Activated B cell treated with CpG ODN at 0.5 μM for 24 hours (primary cell): Measurements from ENCODE around the gene TCL1A. TPM values are rescaled to one million over a fixed set of nuclear protein-coding genes. Genes with fewer than 3 reads are reported as not detected.

Experiments
- ATAC-seq: fragments of 200-7000 bp; cut with Tn5 transposase; one replicate; pipeline ENCODE4 v1.10.0; 2021; ENCODE audit warnings: low read depth, mild to moderate bottlenecking, moderate library complexity
- CTCF ChIA-PET: fragments of 350-600 bp; sonication (Branson Sonifier 250); formaldehyde crosslinking; loops from one replicate; lab custom pipeline; 2021; ENCODE audit warnings: antibody characterized with exemption; lab: Charles Lee
- POLR2A ChIA-PET: fragments of 350-600 bp; sonication (Branson Sonifier 250); formaldehyde crosslinking; loops from one replicate; lab custom pipeline; 2021; ENCODE audit warnings: antibody characterized with exemption; lab: Charles Lee
- DNase-seq: peaks from one replicate; pipeline ENCODE4 v3.0.0; 2022
- H3K27ac Mint-ChIP-seq: one replicate; pipeline ENCODE4 v1.8.0; 2020; ENCODE audit warnings: mixed read lengths
- H3K27me3 Mint-ChIP-seq: one replicate; pipeline ENCODE4 v1.8.0; 2021; ENCODE audit warnings: mixed read lengths
- H3K36me3 Mint-ChIP-seq: one replicate; pipeline ENCODE4 v1.8.0; 2021; ENCODE audit warnings: low read depth, mixed read lengths
- H3K4me1 Mint-ChIP-seq: one replicate; pipeline ENCODE4 v1.8.0; 2021; ENCODE audit warnings: mixed read lengths
- H3K4me3 Mint-ChIP-seq: one replicate; pipeline ENCODE4 v1.8.0; 2020; ENCODE audit warnings: mild to moderate bottlenecking, mixed read lengths
- H3K9me3 Mint-ChIP-seq: one replicate; pipeline ENCODE4 v1.8.0; 2020; ENCODE audit warnings: mixed read lengths
- CTCF ChIP-seq: fragments of 200-600 bp; IDR thresholded peaks from one replicate; pipeline ENCODE4 v1.8.0; 2022; ENCODE audit warnings: antibody characterized with exemption, mild to moderate bottlenecking
- intact Hi-C: fragments of 100-400 bp; cut with micrococcal nuclease; formaldehyde crosslinking; loops from one replicate; pipeline ENCODE4 v1.15.1; 2024
- total RNA-seq: library from RNA; stranded (reverse); gene quantifications from 2 replicates; pipeline ENCODE4 v1.2.3, GENCODE V29; 2022

The TCL1A gene
- total RNA-seq, 1 donor from 2014 or later, result 234 TPM

GRCh38 chr14:95691591-95691990 lies 22.3 kb downstream of the TCL1A start:
- no peaks in the 10 kb centered on the region for H3K9me3 Mint-ChIP-seq
- intact Hi-C loops, result loop anchor here (10.0 kb wide), 1 partner anchor 367 kb away; no protein-coding TSS in a partner anchor
- CTCF ChIA-PET, result no interaction called here
- peaks cover 1% of the 10 kb centered on the region for H3K36me3 Mint-ChIP-seq
- no peak overlapping the region for H3K4me3 Mint-ChIP-seq
- peak overlapping the region; percentile 81 for H3K27ac Mint-ChIP-seq
- TF ChIP-seq CTCF, result no peak
- POLR2A ChIA-PET, result no interaction called here
- DNase-seq (no peak), ATAC-seq (no peak)
- peaks cover 69% of the 10 kb centered on the region for H3K4me1 Mint-ChIP-seq
- H3K27me3 Mint-ChIP-seq, result peaks cover 15% of the 10 kb centered on the region

- ChIA-PET CTCF (no interaction called here), POLR2A (no interaction called here)
- intact Hi-C loops, result loop anchor here (10.0 kb wide), 1 partner anchor 366 kb away; no protein-coding TSS in a partner anchor
- Mint-ChIP-seq H3K4me1 (peaks cover 62% of the 10 kb centered on the region), H3K27ac (peak overlapping the region; percentile 26), H3K36me3 (peaks cover 1% of the 10 kb centered on the region), H3K27me3 (peaks cover 16% of the 10 kb centered on the region), H3K9me3 (no peaks in the 10 kb centered on the region), H3K4me3 (no peak overlapping the region)
- DNase-seq (no peak), ATAC-seq (no peak)
- TF ChIP-seq CTCF, result no peak
Observed at GRCh38 chr14:95690815-95691214, 23.1 kb downstream of the TCL1A start.

GRCh38 chr14:95689441-95689840 lies 24.5 kb downstream of the TCL1A start:
- no peak overlapping the region for H3K4me3 Mint-ChIP-seq
- ATAC-seq (no peak), DNase-seq (no peak)
- ChIA-PET CTCF (interaction anchor here (1.2 to 1.5 kb wide), 2 partner anchors 85 to 129 kb away, joined by 3 to 5 read pairs; no protein-coding TSS in a partner anchor), POLR2A (interaction anchor here (0.7 kb wide), 2 partner anchors 9 to 47 kb away, joined by 3 to 4 read pairs; no protein-coding TSS in a partner anchor)
- no peak overlapping the region for H3K27ac Mint-ChIP-seq
- TF ChIP-seq CTCF, result no peak
- H3K36me3 Mint-ChIP-seq, result peaks cover 1% of the 10 kb centered on the region
- no peaks in the 10 kb centered on the region for H3K9me3 Mint-ChIP-seq
- H3K27me3 Mint-ChIP-seq, result peaks cover 25% of the 10 kb centered on the region
- peaks cover 62% of the 10 kb centered on the region for H3K4me1 Mint-ChIP-seq
- intact Hi-C loops, result no loop called here

DNA sequence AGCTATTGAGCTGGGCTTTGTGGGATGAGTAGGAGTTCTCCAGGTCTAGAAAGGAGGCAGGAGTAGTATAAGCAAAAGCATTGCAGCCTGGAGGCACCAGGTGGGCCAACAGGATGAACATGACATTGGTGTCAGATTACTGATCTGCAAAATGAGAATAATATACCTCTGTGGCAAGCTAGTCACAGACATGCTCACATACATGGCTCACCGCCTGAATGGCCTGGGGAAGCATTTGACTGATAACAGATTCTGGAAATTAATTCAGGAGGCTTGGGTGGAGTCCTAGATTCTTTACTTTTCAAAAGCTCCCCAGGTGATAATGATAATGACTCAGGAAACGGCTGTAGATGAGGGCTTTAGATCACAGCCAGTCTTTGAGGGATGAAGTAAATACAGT lies 27.0 kb downstream of the TCL1A start:
- peak overlapping the region; percentile 30 for H3K27ac Mint-ChIP-seq
- no peak for DNase-seq
- no peak for ATAC-seq
- H3K4me3 Mint-ChIP-seq, result no peak overlapping the region
- peaks cover 56% of the 10 kb centered on the region for H3K4me1 Mint-ChIP-seq
- H3K36me3 Mint-ChIP-seq, result no peaks in the 10 kb centered on the region
- CTCF ChIA-PET, result interaction anchor here (0.6 to 1.2 kb wide), 2 partner anchors 11 to 87 kb away, joined by 3 to 4 read pairs; no protein-coding TSS in a partner anchor
- POLR2A ChIA-PET, result no interaction called here
- no peak for TF ChIP-seq CTCF
- peaks cover 24% of the 10 kb centered on the region for H3K27me3 Mint-ChIP-seq
- intact Hi-C loops, result no loop called here
- no peaks in the 10 kb centered on the region for H3K9me3 Mint-ChIP-seq

DNA sequence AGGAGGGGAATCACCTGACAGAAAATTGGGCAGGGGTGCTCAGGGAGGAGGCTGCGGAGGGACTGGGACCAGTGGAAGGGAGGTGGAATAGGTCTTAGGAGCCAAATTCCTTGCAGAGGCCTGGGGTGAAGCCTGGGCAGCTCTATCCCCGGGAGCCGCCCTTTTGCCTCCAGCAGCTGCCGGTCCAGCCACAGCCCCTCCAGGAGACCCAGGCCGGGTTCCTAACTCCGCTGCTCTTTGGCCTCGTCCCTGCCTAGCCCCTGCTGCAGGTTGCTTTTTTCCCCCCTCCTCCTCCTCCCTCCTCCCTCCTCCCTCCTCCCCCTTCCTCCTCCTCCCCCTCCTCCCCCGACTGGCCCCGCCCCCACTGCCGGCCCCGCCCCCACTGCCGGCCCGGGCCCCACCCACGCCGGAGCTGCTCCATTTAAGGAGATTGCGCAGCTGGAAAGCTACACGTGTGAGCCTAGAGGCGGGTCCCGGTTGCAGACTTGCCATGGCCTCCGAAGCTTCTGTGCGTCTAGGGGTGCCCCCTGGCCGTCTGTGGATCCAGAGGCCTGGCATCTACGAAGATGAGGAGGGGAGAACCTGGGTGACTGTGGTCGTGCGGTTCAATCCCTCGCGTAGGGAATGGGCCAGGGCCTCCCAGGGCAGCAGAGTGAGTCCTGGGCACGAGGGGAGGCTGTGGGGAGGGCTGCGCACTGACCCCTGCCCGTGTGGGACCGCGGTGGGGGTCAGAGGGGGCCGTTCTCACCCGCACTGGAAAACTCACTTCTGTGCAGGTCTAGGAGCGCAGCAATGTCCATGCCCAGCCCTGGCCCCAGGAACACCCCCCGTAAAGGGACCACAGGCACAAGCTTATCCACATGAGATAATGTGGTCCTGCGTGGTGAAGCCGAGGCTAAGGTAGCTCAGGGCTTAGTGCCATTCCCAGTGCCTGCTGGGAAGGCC lies 27.7 kb downstream of the TCL1A start, which contains the start of gene TCL1B:
Gene TCL1B, plus strand, starts transcription at position 449 of the 945 bp plus-strand sequence. Its CDS starts 42 bp downstream, at position 491.
- no peak for TF ChIP-seq CTCF
- Mint-ChIP-seq H3K27me3 (peaks cover 24% of the 10 kb centered on the region), H3K9me3 (no peaks in the 10 kb centered on the region), H3K36me3 (no peaks in the 10 kb centered on the region), H3K4me3 (no peak within 1 kb of the TSS), H3K27ac (peak within 1 kb of the TSS; percentile 30), H3K4me1 (peaks cover 55% of the 10 kb centered on the region)
- CTCF ChIA-PET, result interaction anchor here (0.8 to 1.2 kb wide), 3 partner anchors 29 to 88 kb away, joined by 3 to 4 read pairs (median 4); no protein-coding TSS in a partner anchor
- DNase-seq (no peak), ATAC-seq (no peak)
- intact Hi-C loops, result no loop called here
- POLR2A ChIA-PET, result no interaction called here
